SK-N-MC (cell line): ENCODE measurements around the gene FUT8.
"Not testable (repeated sequence)": the region's sequence is repeated elsewhere in the genome, so short reads cannot be mapped to it uniquely, and the experiment has no call there.

ENCODE experiments used
- DNase-seq: peaks from one replicate; pipeline ENCODE4 v3.0.0-alpha.2; 2011; ENCODE audit warnings: low read depth, low spot score
- H3K27ac ChIP-seq: fragments of 200-600 bp; sonication (generic); 2 replicates; pipeline ENCODE4 v1.5.1; 2016; ENCODE audit warnings: mixed run types
- H3K36me3 ChIP-seq: fragments of 200-600 bp; sonication (generic); 2 replicates; pipeline ENCODE4 v1.6.1; 2017; ENCODE audit warnings: antibody characterized with exemption, low read length, mixed read lengths; ENCODE audit not compliant: insufficient read depth
- H3K4me3 ChIP-seq: fragments of 200-600 bp; sonication (generic); 2 replicates; pipeline ENCODE4 v1.5.1; 2016
- H3K9ac ChIP-seq: fragments of 200-600 bp; sonication (generic); 2 replicates; pipeline ENCODE4 v1.8.0; 2017; ENCODE audit warnings: mixed run types, mixed read lengths; ENCODE audit not compliant: insufficient read length
- H3K9me3 ChIP-seq: fragments of 200-600 bp; sonication (generic); 2 replicates; pipeline ENCODE4 v1.6.1; 2017; ENCODE audit warnings: low read depth, mild to moderate bottlenecking, antibody characterized with exemption, low read length, moderate library complexity, mixed read lengths
- EZH2 ChIP-seq: fragments of 200-600 bp; sonication (generic); IDR thresholded peaks from one replicate; pipeline ENCODE4 v1.6.1; 2017; ENCODE audit warnings: antibody characterized with exemption
- FOXP2 ChIP-seq: optimal IDR thresholded peaks from 2 replicates; pipeline ENCODE3; 2011; ENCODE audit warnings: mild to moderate bottlenecking, moderate library complexity; ENCODE audit not compliant: insufficient read depth; ENCODE audit errors: extremely low read length, control extremely low read depth
- POLR2AphosphoS5 ChIP-seq: IDR thresholded peaks from 2 replicates; pipeline ENCODE4 v1.6.1; 2012; ENCODE audit warnings: mild to moderate bottlenecking, low read depth, low read length, borderline replicate concordance

FUT8 gene

GRCh38 chr14:65703521-65703920 is 291.0 kb downstream of the FUT8 start:
- peak overlapping the region; percentile 43 for H3K4me3 ChIP-seq
- H3K9me3 ChIP-seq: no peaks in the 10 kb centered on the region
- no peak for TF ChIP-seq FOXP2
- no peak for TF ChIP-seq POLR2AphosphoS5
- TF ChIP-seq EZH2: no peak
- no peak for DNase-seq
- H3K36me3 ChIP-seq: peaks cover 16% of the 10 kb centered on the region
- peak overlapping the region; percentile 96 for H3K27ac ChIP-seq
- no peak overlapping the region for H3K9ac ChIP-seq

GRCh38 chr14:65703996-65704395 is 291.5 kb downstream of the FUT8 start:
- Histone ChIP-seq H3K27ac (peak overlapping the region; percentile 96), H3K36me3 (peaks cover 16% of the 10 kb centered on the region), H3K9ac (peak overlapping the region; percentile 43), H3K4me3 (peak overlapping the region; percentile 43), H3K9me3 (no peaks in the 10 kb centered on the region)
- no peak for DNase-seq
- no peak for TF ChIP-seq POLR2AphosphoS5
- no peak for TF ChIP-seq FOXP2
- no peak for TF ChIP-seq EZH2

GRCh38 chr14:65704437-65704836 is 291.9 kb downstream of the FUT8 start:
- Histone ChIP-seq H3K36me3 (peaks cover 16% of the 10 kb centered on the region), H3K4me3 (peak overlapping the region; percentile 43), H3K9me3 (no peaks in the 10 kb centered on the region), H3K27ac (peak overlapping the region; percentile 96), H3K9ac (peak overlapping the region; percentile 43)
- TF ChIP-seq FOXP2: no peak
- no peak for TF ChIP-seq EZH2
- no peak for TF ChIP-seq POLR2AphosphoS5
- no peak for DNase-seq

- peak overlapping the region; percentile 43 for H3K9ac ChIP-seq
- peaks cover 16% of the 10 kb centered on the region for H3K36me3 ChIP-seq
- TF ChIP-seq EZH2: no peak
- no peak for TF ChIP-seq FOXP2
- TF ChIP-seq POLR2AphosphoS5: no peak
- peak overlapping the region; percentile 96 for H3K27ac ChIP-seq
- H3K4me3 ChIP-seq: peak overlapping the region; percentile 43
- H3K9me3 ChIP-seq: no peaks in the 10 kb centered on the region
- peak; percentile 26 for DNase-seq
Observed at GRCh38 chr14:65704850-65705249, 292.3 kb downstream of the FUT8 start.

GRCh38 chr14:65709576-65709975 is 297.0 kb downstream of the FUT8 start:
- no peaks in the 10 kb centered on the region for H3K9me3 ChIP-seq
- 0 out of 2 replicates have a peak overlapping the region, but pooled peaks have one; percentile 4 for H3K27ac ChIP-seq
- peaks cover 23% of the 10 kb centered on the region for H3K36me3 ChIP-seq
- H3K4me3 ChIP-seq: no peak overlapping the region
- no peak for DNase-seq
- TF ChIP-seq EZH2 (no peak), FOXP2 (no peak), POLR2AphosphoS5 (no peak)
- H3K9ac ChIP-seq: no peak overlapping the region

- H3K9ac ChIP-seq, H3K4me3 ChIP-seq, H3K27ac ChIP-seq, DNase-seq: not testable (repeated sequence)
- Histone ChIP-seq H3K36me3 (peaks cover 18% of the 10 kb centered on the region), H3K9me3 (peaks cover 15% of the 10 kb centered on the region; the same call in 1 of the 2 replicates)
Observed at GRCh38 chr14:65716813-65717212, 304.3 kb downstream of the FUT8 start.

GRCh38 chr14:65717384-65717915 is 304.9 kb downstream of the FUT8 start:
- not testable (repeated sequence) for H3K4me3 ChIP-seq, DNase-seq, H3K27ac ChIP-seq, H3K9ac ChIP-seq
- peaks cover 19% of the 10 kb centered on the region for H3K36me3 ChIP-seq
- H3K9me3 ChIP-seq: peaks cover 15% of the 10 kb centered on the region; the same call in 1 of the 2 replicates

- Histone ChIP-seq H3K36me3 (peaks cover 25% of the 10 kb centered on the region), H3K9me3 (peaks cover 15% of the 10 kb centered on the region; the same call in 1 of the 2 replicates), H3K4me3 (no peak overlapping the region), H3K27ac (no peak overlapping the region), H3K9ac (no peak overlapping the region)
- no peak for DNase-seq
- TF ChIP-seq EZH2 (no peak), FOXP2 (no peak), POLR2AphosphoS5 (no peak)
Observed at GRCh38 chr14:65718629-65719028, 306.1 kb downstream of the FUT8 start.

GRCh38 chr14:65720171-65720570 is 307.6 kb downstream of the FUT8 start:
- TF ChIP-seq EZH2 (no peak), POLR2AphosphoS5 (no peak), FOXP2 (no peak)
- no peak for DNase-seq
- H3K9me3 ChIP-seq: peaks cover 13% of the 10 kb centered on the region; the same call in 1 of the 2 replicates
- no peak overlapping the region for H3K9ac ChIP-seq
- H3K36me3 ChIP-seq: peaks cover 36% of the 10 kb centered on the region
- H3K27ac ChIP-seq: no peak overlapping the region
- no peak overlapping the region for H3K4me3 ChIP-seq

GRCh38 chr14:65720743-65721142 is 308.2 kb downstream of the FUT8 start:
- H3K9me3 ChIP-seq: peaks cover 9% of the 10 kb centered on the region; the same call in 1 of the 2 replicates
- H3K9ac ChIP-seq: no peak overlapping the region
- H3K27ac ChIP-seq: no peak overlapping the region
- H3K36me3 ChIP-seq: peaks cover 38% of the 10 kb centered on the region
- DNase-seq: no peak
- H3K4me3 ChIP-seq: no peak overlapping the region
- TF ChIP-seq EZH2 (no peak), FOXP2 (no peak), POLR2AphosphoS5 (no peak)
